ENCODE measurements around the gene KCNG2. TPM values are rescaled to one million over a fixed set of nuclear protein-coding genes. Genes with fewer than 3 reads are reported as not detected.
A peak's percentile ranks its signal among the peaks of the same experiment; 100 is the strongest.

The KCNG2 gene
- total and polyA plus RNA-seq, 10 of the 15 experiments (the other 5 are each of a cell fraction or from before 2014, with no cell fraction given), result 0.20 to 0.23 TPM; not detected in 8

GRCh38 chr18:79756826-79757225 is 40.9 kb upstream of the KCNG2 start:
- RAD21 ChIA-PET (ENCODE audit: unreplicated experiment), result no interaction called here
- no peaks in the 10 kb centered on the region for H3K27me3 ChIP-seq (replicated peaks in 1 of 2; ENCODE audit: control insufficient read depth in 2 of 2, insufficient read depth in 2 of 2, low read length in 1 of 2)
- SMC1A ChIA-PET (ENCODE audit: uncharacterized antibody, unreplicated experiment), result interaction anchor here (0.6 kb wide), 1 partner anchor 278 kb away, joined by 3 read pairs; the partner anchor contains the start of gene RBFA

DNA sequence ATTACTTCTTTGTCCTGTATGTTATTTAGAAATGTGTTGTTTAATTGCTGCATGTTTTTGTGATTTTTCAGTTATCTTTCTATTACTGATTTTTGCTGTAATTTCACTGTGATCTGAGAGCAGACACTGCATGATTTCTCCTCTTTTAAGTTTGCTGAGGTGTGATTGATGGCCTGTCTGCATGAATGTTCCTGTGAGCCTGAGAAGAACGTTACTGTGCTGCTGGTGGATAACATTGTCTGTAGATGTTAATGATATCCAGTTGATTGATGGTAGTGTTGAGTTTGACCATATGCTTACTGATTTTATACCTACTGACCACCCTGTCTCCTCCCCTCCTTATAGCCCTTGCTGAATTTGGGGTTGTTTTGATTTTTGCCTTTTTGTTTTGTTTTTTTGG is 37.4 kb upstream of the KCNG2 start:
- Histone ChIP-seq H3K9me3 (replicated peaks; ENCODE audit: control insufficient read depth, insufficient read depth, low read length) (no peaks in the 10 kb centered on the region), H4K20me1 (ENCODE audit: control insufficient read depth, insufficient read depth) (no peaks in the 10 kb centered on the region), H3K9ac (ENCODE audit: control insufficient read depth, insufficient read depth, low read length) (no peak overlapping the region), H3K27me3 (replicated peaks in 1 of 2; ENCODE audit: control insufficient read depth in 2 of 2, insufficient read depth in 2 of 2, low read length in 1 of 2) (no peaks in the 10 kb centered on the region), H3K27ac (ENCODE audit: control insufficient read depth, insufficient read depth) (no peak overlapping the region), H3K4me1 (ENCODE audit: control insufficient read depth, insufficient read depth, low read length) (no peaks in the 10 kb centered on the region), H2AFZ (ENCODE audit: control insufficient read depth, low read depth, low read length) (no peak overlapping the region), H3K4me3 (no peak overlapping the region), H3K4me2 (ENCODE audit: control insufficient read depth, insufficient read depth) (no peak overlapping the region), H3K79me2 (ENCODE audit: control insufficient read depth, insufficient read depth, low read length) (no peaks in the 10 kb centered on the region), H3K36me3 (ENCODE audit: control insufficient read depth in 2 of 2, insufficient read depth in 2 of 2, low read length in 1 of 2) (no peaks in the 10 kb centered on the region; a peak in 2 of 4 replicates)
- FAIRE-seq (no peak), ATAC-seq (no peak), DNase-seq (ENCODE audit: low read depth, low spot score) (no peak)
- ChIA-PET POLR2A (no interaction called here), RAD21 (ENCODE audit: unreplicated experiment) (no interaction called here), SMC1A (ENCODE audit: uncharacterized antibody, unreplicated experiment) (no interaction called here), CTCF (no interaction called here)
- BruUV-seq (replicated peaks), result no TSS peak
- in situ Hi-C loops (cut with MboI) (no loop called here), intact Hi-C loops (cut with micrococcal nuclease; ENCODE audit: unreplicated experiment) (no loop called here)
- WGBS (ENCODE audit: insufficient coverage, insufficient replicate concordance, low lambda C conversion rate, missing lambda C conversion rate), result 45% methylated on average over 1 of the region's 1 CpG
- no peak for TF ChIP-seq PRDM15 (CRISPR knock-in tag; IDR thresholded peaks at IDR 0.05)
- no peak for TF ChIP-seq MEF2B (IDR thresholded peaks at IDR 0.05; ENCODE audit: partially characterized antibody, poor library complexity, severe bottlenecking)
- no peak for TF ChIP-seq ETV6 (conservative IDR thresholded peaks at IDR 0.05 in 1 of 2, IDR thresholded peaks at IDR 0.05 in 1 of 2; ENCODE audit: borderline replicate concordance in 1 of 2, low read depth in 1 of 2)
- no peak for TF ChIP-seq STAT3 (IDR thresholded peaks at IDR 0.05; ENCODE audit: low read depth, low read length)
- TF ChIP-seq TAF1 (IDR thresholded peaks at IDR 0.05; ENCODE audit: borderline replicate concordance, low read depth, low read length), result no peak
- no peak for TF ChIP-seq RAD21 (IDR thresholded peaks at IDR 0.05; ENCODE audit: insufficient read depth, low read depth, low read length)

More at GRCh38 chr18:79756826-79757225, 40.9 kb upstream of the KCNG2 start:
- no peak overlapping the region for H2AFZ ChIP-seq (ENCODE audit: control insufficient read depth, low read depth, low read length)
- peaks cover 10 to 12% of the 10 kb centered on the region in 2 experiments for H3K36me3 ChIP-seq (ENCODE audit: control insufficient read depth in 2 of 2, insufficient read depth in 2 of 2, low read length in 1 of 2)
- 94% methylated on average over 11 of the region's 11 CpGs for WGBS (ENCODE audit: insufficient coverage, insufficient replicate concordance, low lambda C conversion rate, missing lambda C conversion rate)
- no peak overlapping the region for H3K4me2 ChIP-seq (ENCODE audit: control insufficient read depth, insufficient read depth)
- no peak for ATAC-seq
- ChIA-PET POLR2A (no interaction called here), CTCF (no interaction called here)
- intact Hi-C loops (cut with micrococcal nuclease; ENCODE audit: unreplicated experiment), result no loop called here
- BruUV-seq (replicated peaks), result no TSS peak
- no peak for FAIRE-seq
- no peaks in the 10 kb centered on the region for H4K20me1 ChIP-seq (ENCODE audit: control insufficient read depth, insufficient read depth)
- no peak overlapping the region for H3K4me3 ChIP-seq
- no peak overlapping the region for H3K9ac ChIP-seq (ENCODE audit: control insufficient read depth, insufficient read depth, low read length)
- no peaks in the 10 kb centered on the region for H3K4me1 ChIP-seq (ENCODE audit: control insufficient read depth, insufficient read depth, low read length)
- no peak for DNase-seq (ENCODE audit: low read depth, low spot score)
- H3K27ac ChIP-seq (ENCODE audit: control insufficient read depth, insufficient read depth), result no peak overlapping the region
- in situ Hi-C loops (cut with MboI), result no loop called here
- TF ChIP-seq BCL3 (IDR thresholded peaks at IDR 0.05; ENCODE audit: borderline replicate concordance, insufficient read depth, low read depth, low read length, poor library complexity, severe bottlenecking) (peak; percentile 21), SPI1 (IDR thresholded peaks at IDR 0.05; ENCODE audit: borderline replicate concordance, insufficient read depth, low read depth, low read length) (no peak)
- no peaks in the 10 kb centered on the region for H3K79me2 ChIP-seq (ENCODE audit: control insufficient read depth, insufficient read depth, low read length)
- no peaks in the 10 kb centered on the region for H3K9me3 ChIP-seq (replicated peaks; ENCODE audit: control insufficient read depth, insufficient read depth, low read length)

Measured in GM12878 (cell line).